H1 (cell line): ENCODE results near the gene ADD2. TPM values are rescaled to one million over a fixed set of nuclear protein-coding genes. Genes with fewer than 3 reads are reported as not detected.

Experiments
- CTCF ChIA-PET: fragments of 300-600 bp; sonication (Branson Sonifier 250); formaldehyde crosslinking; loops from one replicate; lab custom pipeline; 2021; ENCODE audit not compliant: partially characterized antibody; lab: Charles Lee
- POLR2A ChIA-PET: fragments of 300-600 bp; sonication (Branson Sonifier 250); formaldehyde crosslinking; loops from one replicate; lab custom pipeline; 2021; ENCODE audit warnings: inconsistent platforms; ENCODE audit not compliant: partially characterized antibody; lab: Charles Lee
- DNase-seq, 2 experiments: peaks; one replicate each; pipeline versions ENCODE4 v3.0.0 to v3.0.0-alpha.2; 2010 to 2022; ENCODE audit warnings: low spot score in 2 of 2, low read depth in 1 of 2, mixed read lengths in 1 of 2
- FAIRE-seq: peaks from 2 replicates; lab custom pipeline; 2011; peaks lifted over from hg19 to GRCh38; lab: Jason Lieb, UNC
- H2AFZ ChIP-seq: 2 replicates; pipeline ENCODE4 v1.8.1; 2012; ENCODE audit warnings: low read length, inconsistent platforms
- H2AK5ac ChIP-seq: 2 replicates; pipeline ENCODE4 v1.6.1; 2013; ENCODE audit warnings: low read depth, low read length
- H2BK120ac ChIP-seq: replicated peaks from 2 replicates; pipeline ENCODE3; 2013; ENCODE audit warnings: low read depth, low read length, inconsistent platforms
- H2BK12ac ChIP-seq: 2 replicates; pipeline ENCODE4 v1.6.1; 2013; ENCODE audit warnings: low read depth, low read length
- H2BK15ac ChIP-seq: 2 replicates; pipeline ENCODE4 v1.6.1; 2013; ENCODE audit warnings: low read length
- H2BK20ac ChIP-seq: 2 replicates; pipeline ENCODE4 v1.6.1; 2013; ENCODE audit warnings: low read length
- H2BK5ac ChIP-seq: 2 replicates; pipeline ENCODE4 v1.6.1; 2013; ENCODE audit warnings: low read depth, low read length
- H3K14ac ChIP-seq: 2 replicates; pipeline ENCODE4 v1.6.1; 2013; ENCODE audit warnings: inconsistent platforms; ENCODE audit not compliant: insufficient read length
- H3K18ac ChIP-seq: 2 replicates; pipeline ENCODE4 v1.6.1; 2013; ENCODE audit warnings: low read length; ENCODE audit errors: extremely low read depth
- H3K23ac ChIP-seq: 2 replicates; pipeline ENCODE4 v1.6.1; 2013; ENCODE audit warnings: inconsistent platforms; ENCODE audit not compliant: insufficient read length
- H3K23me2 ChIP-seq: 2 replicates; pipeline ENCODE4 v1.6.1; 2013; ENCODE audit warnings: low read depth, low read length
- H3K27ac ChIP-seq: 2 replicates; pipeline ENCODE4 v1.6.1; 2011; ENCODE audit warnings: low read depth, low read length, inconsistent platforms
- H3K27me3 ChIP-seq, 4 experiments: replicated peaks in 1 of 4; 1 replicate in 1 of 4; 2 replicates in 3 of 4; pipeline versions ENCODE4 v1.6.1 to v1.8.1; 2011 to 2013; ENCODE audit warnings: low read length in 3 of 4, mild to moderate bottlenecking in 3 of 4, inconsistent platforms in 2 of 4, mixed read lengths in 2 of 4, moderate library complexity in 1 of 4; ENCODE audit not compliant: control insufficient read depth in 3 of 4, insufficient read depth in 3 of 4; ENCODE audit errors: extremely low read depth in 1 of 4
- H3K36me3 ChIP-seq, 4 experiments: 2 replicates each; pipeline versions ENCODE4 v1.6.1 to v1.8.1; 2011 to 2013; ENCODE audit warnings: mild to moderate bottlenecking in 4 of 4, low read length in 3 of 4, moderate library complexity in 2 of 4, control low read depth in 1 of 4, inconsistent platforms in 1 of 4; ENCODE audit not compliant: insufficient read depth in 4 of 4, control insufficient read depth in 2 of 4
- H3K4ac ChIP-seq: replicated peaks from 2 replicates; pipeline ENCODE3; 2013; ENCODE audit warnings: low read length, low read depth, mixed read lengths, inconsistent platforms; ENCODE audit not compliant: insufficient read length
- H3K4me1 ChIP-seq, 4 experiments: replicated peaks in 1 of 4; 1 replicate in 1 of 4; 2 replicates in 3 of 4; pipeline versions ENCODE4 v1.6.1 to v1.8.1; 2011 to 2013; ENCODE audit warnings: low read length in 3 of 4, inconsistent platforms in 2 of 4, mixed read lengths in 1 of 4; ENCODE audit not compliant: insufficient read depth in 4 of 4, control insufficient read depth in 3 of 4
- H3K4me2 ChIP-seq, 2 experiments: 2 replicates each; pipeline versions ENCODE4 v1.6.1 to v1.8.1; 2011 to 2013; ENCODE audit warnings: low read depth in 2 of 2, low read length in 2 of 2, control low read depth in 1 of 2, inconsistent platforms in 1 of 2, mild to moderate bottlenecking in 1 of 2; ENCODE audit not compliant: insufficient read depth in 1 of 2
- H3K4me3 ChIP-seq, 4 experiments: fragments of 200-600, 300-600 bp in 1 of 4; sonication (generic), shearing (Covaris generic), sonication (Bioruptor Twin) in 1 of 4; 2 replicates each; pipeline versions ENCODE4 v1.5.1 to v1.8.1; 2011 to 2016; ENCODE audit warnings: low read length in 4 of 4, low read depth in 3 of 4, control low read depth in 2 of 4, inconsistent platforms in 2 of 4, mild to moderate bottlenecking in 2 of 4, mixed read lengths in 1 of 4, moderate library complexity in 1 of 4; ENCODE audit not compliant: insufficient read depth in 2 of 4; ENCODE audit errors: extremely low read depth in 1 of 4
- H3K56ac ChIP-seq: replicated peaks from 2 replicates; pipeline ENCODE3; 2013; ENCODE audit warnings: low read depth, mild to moderate bottlenecking, mixed read lengths, low read length, inconsistent platforms; ENCODE audit not compliant: insufficient read length
- H3K79me1 ChIP-seq: 2 replicates; pipeline ENCODE4 v1.6.1; 2013; ENCODE audit warnings: low read depth, low read length, control low read depth
- H3K79me2 ChIP-seq, 2 experiments: 2 replicates each; pipeline versions ENCODE4 v1.6.1 to v1.8.1; 2012 to 2013; ENCODE audit warnings: low read length in 2 of 2, mild to moderate bottlenecking in 2 of 2, inconsistent platforms in 1 of 2; ENCODE audit not compliant: insufficient read depth in 2 of 2, control insufficient read depth in 1 of 2
- H3K9ac ChIP-seq, 4 experiments: replicated peaks in 1 of 4; 1 replicate in 1 of 4; 2 replicates in 3 of 4; pipeline versions ENCODE4 v1.6.1 to v1.8.1; 2011 to 2013; ENCODE audit warnings: low read depth in 3 of 4, low read length in 3 of 4, control low read depth in 2 of 4, mild to moderate bottlenecking in 2 of 4, moderate library complexity in 2 of 4, inconsistent platforms in 1 of 4; ENCODE audit errors: extremely low read depth in 1 of 4
- H3K9me3 ChIP-seq, 2 experiments: 2 replicates each; pipeline versions ENCODE4 v1.6.1 to v1.8.1; 2012 to 2013; ENCODE audit warnings: mild to moderate bottlenecking in 2 of 2, moderate library complexity in 2 of 2, control low read depth in 1 of 2, inconsistent platforms in 1 of 2, low read depth in 1 of 2, low read length in 1 of 2, mixed read lengths in 1 of 2; ENCODE audit not compliant: insufficient read depth in 2 of 2
- H4K20me1 ChIP-seq, 2 experiments: replicated peaks in 1 of 2; 2 replicates each; pipeline versions ENCODE3 to v1.8.1; 2011 to 2013; ENCODE audit warnings: inconsistent platforms in 2 of 2, low read length in 2 of 2, mild to moderate bottlenecking in 1 of 2; ENCODE audit not compliant: insufficient read depth in 2 of 2, control insufficient read depth in 1 of 2
- H4K5ac ChIP-seq: 2 replicates; pipeline ENCODE4 v1.6.1; 2013; ENCODE audit warnings: low read length, low read depth, mixed read lengths, inconsistent platforms; ENCODE audit not compliant: insufficient read length
- H4K8ac ChIP-seq: 2 replicates; pipeline ENCODE4 v1.8.0; 2013; ENCODE audit warnings: mild to moderate bottlenecking, moderate library complexity, low read length, inconsistent platforms; ENCODE audit not compliant: insufficient read depth; ENCODE audit errors: extremely low read depth
- H4K91ac ChIP-seq: replicated peaks from 2 replicates; pipeline ENCODE3; 2013; ENCODE audit warnings: low read length, mixed read lengths, inconsistent platforms; ENCODE audit not compliant: insufficient read length
- CBX8 ChIP-seq: fragments of 300-800, 300-1000 bp; sonication (generic); IDR thresholded peaks from 2 replicates; pipeline ENCODE4 v1.7.1; 2016; ENCODE audit warnings: low read depth, low read length, borderline replicate concordance
- EZH2 ChIP-seq: fragments of 200-600 bp; sonication (generic); IDR thresholded peaks from 2 replicates; pipeline ENCODE4 v1.7.1; 2012; ENCODE audit warnings: low read depth, mild to moderate bottlenecking, moderate library complexity, low read length, inconsistent platforms; ENCODE audit not compliant: severe bottlenecking
- MAFK ChIP-seq: IDR thresholded peaks from 2 replicates; pipeline ENCODE4 v1.6.1; 2012; ENCODE audit warnings: low read depth, mild to moderate bottlenecking, improper control_type of control experiment, low read length
- NANOG ChIP-seq: IDR thresholded peaks from 2 replicates; pipeline ENCODE4 v1.6.1; 2011; ENCODE audit warnings: low read length, low read depth, mild to moderate bottlenecking, inconsistent platforms; ENCODE audit not compliant: insufficient read depth, poor library complexity, severe bottlenecking
- POU5F1 ChIP-seq: IDR thresholded peaks from 2 replicates; pipeline ENCODE4 v1.6.1; 2011; ENCODE audit warnings: low read depth, mild to moderate bottlenecking, low read length, moderate library complexity
- SIN3A ChIP-seq, 2 experiments: IDR thresholded peaks in 1 of 2; conservative IDR thresholded peaks in 1 of 2; 2 replicates each; pipeline ENCODE4 v1.6.1; 2011 to 2012; ENCODE audit warnings: low read length in 2 of 2, improper control_type of control experiment in 1 of 2, low read depth in 1 of 2, mild to moderate bottlenecking in 1 of 2
- TBP ChIP-seq: IDR thresholded peaks from 2 replicates; pipeline ENCODE4 v1.6.1; 2011; ENCODE audit warnings: low read depth, low read length, improper control_type of control experiment
- WGBS, 2 experiments: shearing (Covaris generic) in 1 of 2; methylation state at CpG; one replicate each; pipeline versions ENCODE4 v1.1.6 to v1.1.7; 2013 to 2015; ENCODE audit warnings: low lambda C conversion rate in 2 of 2, mixed read lengths in 2 of 2, inconsistent platforms in 1 of 2, low coverage in 1 of 2, missing lambda C conversion rate in 1 of 2; ENCODE audit not compliant: insufficient replicate concordance in 2 of 2, insufficient coverage in 1 of 2, insufficient read length in 1 of 2; ENCODE audit errors: extremely low coverage in 1 of 2, missing lambda C conversion rate in 1 of 2; 5-methylcytosine and 5-hydroxymethylcytosine counted together
- polyA plus RNA-seq, 7 experiments: library from polyadenylated mRNA; depleted of rRNA in 3 of 7; stranded (reverse) in 5 of 7; unstranded in 2 of 7; fragments of >200 nt in 5 of 7; fragments of 200-250 nt in 2 of 7; gene quantifications; 1 replicate in 5 of 7; 2 replicates in 1 of 7; 4 replicates in 1 of 7; pipeline versions ENCODE4 v1.2.1 to v1.2.3, GENCODE V29; 2011 to 2013; ENCODE audit warnings: missing spikeins in 2 of 7, mixed read lengths in 2 of 7
- total RNA-seq: library from RNA; stranded (reverse); fragmentation: NEBNext Ultra II Directional; extraction: Animal tissue kit (Norgen Biotek cat#: 25700); gene quantifications from 2 replicates; pipeline ENCODE4 v1.2.1, GENCODE V29; 2021

Gene ADD2
- total and polyA plus RNA-seq, 2 of the 8 experiments (the other 6 are each of a cell fraction or from before 2014, with no cell fraction given), result 58.5 to 170 TPM

DNA sequence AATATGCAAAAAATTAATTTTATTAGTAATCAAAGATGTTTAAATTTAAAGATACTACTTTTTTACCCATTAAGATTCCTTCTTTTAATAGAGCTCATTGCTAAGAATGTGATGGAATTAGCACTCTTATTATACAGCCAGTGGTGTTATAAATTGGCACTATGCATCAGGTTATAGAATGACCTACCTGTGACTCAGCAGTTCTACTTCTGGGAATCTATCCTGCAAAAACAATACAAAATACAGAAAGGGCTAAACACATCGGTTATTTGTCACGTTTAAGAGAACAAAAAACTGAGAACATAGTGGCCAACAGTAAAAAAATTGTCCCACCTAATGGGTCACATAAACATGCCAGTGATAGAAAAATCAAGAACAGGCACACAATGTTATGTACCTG lies 9.4 kb upstream of the ADD2 start:
- H3K23me2 ChIP-seq, result no peaks in the 10 kb centered on the region
- no peak overlapping the region for H3K23ac ChIP-seq
- H3K18ac ChIP-seq, result no peak overlapping the region
- no peak overlapping the region for H2AK5ac ChIP-seq
- no peak overlapping the region for H3K9ac ChIP-seq
- DNase-seq, result no peak
- no peaks in the 10 kb centered on the region for H4K20me1 ChIP-seq
- H3K56ac ChIP-seq, result no peak overlapping the region
- no peaks in the 10 kb centered on the region; a peak in 3 of 7 replicates for H3K27me3 ChIP-seq
- H3K4me1 ChIP-seq, result no peaks in the 10 kb centered on the region
- TF ChIP-seq POU5F1 (no peak), SIN3A (conservative IDR thresholded peaks at IDR 0.05 in 1 of 2, IDR thresholded peaks at IDR 0.05 in 1 of 2; ENCODE audit: low read depth in 1 of 2, low read length in 2 of 2) (no peak), EZH2 (no peak), TBP (no peak), MAFK (0 out of 2 replicates have a peak, but pooled peaks have one; percentile 21), CBX8 (no peak), NANOG (no peak)
- TF ChIP-seq, all 59 proteins: peak for 1
- no peak for FAIRE-seq
- Histone ChIP-seq H4K5ac (no peak overlapping the region), H3K36me3 (no peaks in the 10 kb centered on the region), H4K91ac (no peak overlapping the region), H2BK120ac (no peak overlapping the region), H3K79me1 (no peaks in the 10 kb centered on the region), H2BK20ac (no peak overlapping the region), H4K8ac (no peak overlapping the region), H2BK12ac (no peak overlapping the region), H3K14ac (no peak overlapping the region), H2BK5ac (no peak overlapping the region), H2BK15ac (no peak overlapping the region), H3K4me2 (no peak overlapping the region), H3K9me3 (no peaks in the 10 kb centered on the region), H3K4me3 (no peak overlapping the region), H3K4ac (no peak overlapping the region), H2AFZ (no peak overlapping the region), H3K27ac (no peak overlapping the region), H3K79me2 (no peaks in the 10 kb centered on the region)
- POLR2A ChIA-PET, result no interaction called here
- CTCF ChIA-PET, result interaction anchor here (1.0 to 2.4 kb wide), 3 partner anchors 12 to 91 kb away, joined by 3 to 6 read pairs (median 4); partner anchors contain the start of gene FIGLA
- WGBS, 2 experiments, result 87% methylated on average over 2 of the region's 2 CpGs; no CpG with 5 or more reads in 1 of the 2 experiments
